Endothelial cell of umbilical vein (primary cell): ENCODE data around the gene N4BP2. TPM values are rescaled to one million over a fixed set of nuclear protein-coding genes. Genes with fewer than 3 reads are reported as not detected.

ENCODE experiments used
- BruUV-seq: library from RNA; stranded (reverse); fragments of 400-500 nt; replicated peaks from 2 replicates; lab custom pipeline; 2021; lab: Mats Ljungman, UMichigan
- CTCF ChIA-PET: fragments of 300-600, 350-600 bp; sonication (Branson Sonifier 250); formaldehyde crosslinking; loops from one replicate; lab custom pipeline; 2021; ENCODE audit warnings: antibody characterized with exemption, inconsistent platforms; lab: Charles Lee
- POLR2A ChIA-PET: fragments of 300-600, 350-600 bp; sonication (Branson Sonifier 250); formaldehyde crosslinking; loops from one replicate; lab custom pipeline; 2021; ENCODE audit warnings: antibody characterized with exemption, inconsistent platforms; lab: Charles Lee
- DNase-seq: peaks from one replicate; pipeline ENCODE4 v3.0.0-alpha.2; 2011; ENCODE audit warnings: low read depth, low spot score
- FAIRE-seq: peaks from 2 replicates; lab custom pipeline; 2011; peaks lifted over from hg19 to GRCh38; lab: Jason Lieb, UNC
- H2AFZ ChIP-seq: 2 replicates; pipeline ENCODE4 v1.6.0; 2012; ENCODE audit warnings: low read depth, low read length, control low read depth, inconsistent platforms
- H3K27ac ChIP-seq: 2 replicates; pipeline ENCODE4 v1.5.1; 2011; ENCODE audit warnings: low read depth, mild to moderate bottlenecking, control low read depth, low read length, moderate library complexity; ENCODE audit not compliant: insufficient read depth
- H3K27me3 ChIP-seq, 2 experiments: 2 replicates each; pipeline versions ENCODE4 v1.6.0 to v1.6.1; 2011; ENCODE audit warnings: low read length in 2 of 2, mixed read lengths in 1 of 2; ENCODE audit not compliant: control insufficient read depth in 2 of 2, insufficient read depth in 2 of 2
- H3K36me3 ChIP-seq, 2 experiments: 2 replicates in 1 of 2; 3 replicates in 1 of 2; pipeline ENCODE4 v1.5.1; 2011; ENCODE audit warnings: low read length in 2 of 2, mild to moderate bottlenecking in 1 of 2, moderate library complexity in 1 of 2; ENCODE audit not compliant: control insufficient read depth in 2 of 2, insufficient read depth in 2 of 2; ENCODE audit errors: extremely low read depth in 1 of 2
- H3K4me1 ChIP-seq: 3 replicates; pipeline ENCODE4 v1.5.1; 2011; ENCODE audit warnings: mild to moderate bottlenecking, low read length; ENCODE audit not compliant: control insufficient read depth, insufficient read depth; ENCODE audit errors: extremely low read depth
- H3K4me2 ChIP-seq: 2 replicates; pipeline ENCODE4 v1.6.1; 2011; ENCODE audit warnings: low read length, control low read depth, mixed read lengths; ENCODE audit not compliant: insufficient read depth
- H3K4me3 ChIP-seq, 3 experiments: fragments of 200-600 bp in 1 of 3; sonication (generic), shearing (Covaris generic) in 1 of 3; replicated peaks in 1 of 3; 2 replicates each; pipeline ENCODE4 v1.5.1; 2011 to 2016; ENCODE audit warnings: control low read depth in 3 of 3, low read length in 3 of 3, mild to moderate bottlenecking in 2 of 3, inconsistent platforms in 1 of 3, low read depth in 1 of 3, moderate library complexity in 1 of 3; ENCODE audit not compliant: insufficient read depth in 1 of 3
- H3K79me2 ChIP-seq: 2 replicates; pipeline ENCODE4 v1.6.0; 2012; ENCODE audit warnings: low read length, inconsistent platforms; ENCODE audit not compliant: control insufficient read depth, insufficient read depth
- H3K9ac ChIP-seq: replicated peaks from 2 replicates; pipeline ENCODE3; 2011; ENCODE audit warnings: low read length, control low read depth; ENCODE audit not compliant: insufficient read depth; ENCODE audit errors: extremely low read depth
- H3K9me1 ChIP-seq: replicated peaks from 3 replicates; pipeline ENCODE4 v1.6.0; 2011; ENCODE audit warnings: mild to moderate bottlenecking, low read length; ENCODE audit not compliant: control insufficient read depth, insufficient read depth; ENCODE audit errors: extremely low read depth
- H3K9me3 ChIP-seq: replicated peaks from 2 replicates; pipeline ENCODE4 v1.5.1; 2012; ENCODE audit warnings: low read length, inconsistent platforms; ENCODE audit not compliant: control insufficient read depth, insufficient read depth
- H4K20me1 ChIP-seq: replicated peaks from 2 replicates; pipeline ENCODE3; 2011; ENCODE audit warnings: mild to moderate bottlenecking, low read length; ENCODE audit not compliant: control insufficient read depth, insufficient read depth; ENCODE audit errors: extremely low read depth
- EZH2 ChIP-seq: IDR thresholded peaks from 2 replicates; pipeline ENCODE4 v1.6.1; 2012; ENCODE audit warnings: borderline replicate concordance, low read depth, mild to moderate bottlenecking, moderate library complexity, low read length, inconsistent platforms; ENCODE audit not compliant: severe bottlenecking
- FOS ChIP-seq: IDR thresholded peaks from 2 replicates; pipeline ENCODE4 v1.6.1; 2011; ENCODE audit warnings: mild to moderate bottlenecking, low read length, moderate library complexity, borderline replicate concordance; ENCODE audit not compliant: insufficient read depth
- GATA2 ChIP-seq: IDR thresholded peaks from 2 replicates; pipeline ENCODE4 v1.7.0; 2011; ENCODE audit warnings: low read depth, mild to moderate bottlenecking, moderate library complexity, mixed read lengths, low read length; ENCODE audit not compliant: insufficient read length, insufficient read depth
- JUN ChIP-seq: IDR thresholded peaks from 2 replicates; pipeline ENCODE4 v1.6.1; 2011; ENCODE audit warnings: borderline replicate concordance, low read depth; ENCODE audit not compliant: insufficient read length, insufficient read depth
- MYC ChIP-seq: IDR thresholded peaks from one replicate; pipeline ENCODE4 v1.6.1; 2011; ENCODE audit warnings: mild to moderate bottlenecking, low read depth, low read length
- POLR2A ChIP-seq: IDR thresholded peaks from 2 replicates; pipeline ENCODE4 v1.6.1; 2012; ENCODE audit warnings: low read depth, mild to moderate bottlenecking, control low read depth, low read length
- POLR2AphosphoS5 ChIP-seq: IDR thresholded peaks from 2 replicates; pipeline ENCODE4 v1.6.1; 2012; ENCODE audit warnings: low read depth, mild to moderate bottlenecking, control low read depth, low read length, moderate library complexity; ENCODE audit not compliant: insufficient read depth
- dilution Hi-C: fragments of 300-500 bp; cut with MboI; formaldehyde crosslinking; loops from one replicate; pipeline ENCODE4 v1.15.0; 2019; ENCODE audit warnings: low sequenced_read_pairs; ENCODE audit not compliant: extremely low pct_ligation_motif_present
- intact Hi-C: fragments of 100-400 bp; cut with micrococcal nuclease; formaldehyde crosslinking; loops from one replicate; pipeline ENCODE4 v1.10.0; 2022
- polyA plus RNA-seq, 4 experiments: library from polyadenylated mRNA; depleted of rRNA in 3 of 4; stranded (reverse) in 3 of 4; unstranded in 1 of 4; fragments of >200 nt; gene quantifications; 2 replicates each; pipeline versions ENCODE4 v1.2.1 to v1.2.3, GENCODE V29; 2011 to 2012; ENCODE audit warnings: missing spikeins in 1 of 4
- total RNA-seq: library from RNA; stranded (reverse); gene quantifications from 2 replicates; pipeline ENCODE4 v1.2.3, GENCODE V29; 2021
- TF ChIP-seq, protein P1 (sequence below), 2 donors: IDR thresholded peaks; 1 replicate in 1 of 2; 2 replicates in 1 of 2; pipeline ENCODE4 v1.5.1; 2011; ENCODE audit warnings: low read length in 2 of 2, mild to moderate bottlenecking in 2 of 2, moderate library complexity in 2 of 2, control low read depth in 1 of 2, inconsistent platforms in 1 of 2, low read depth in 1 of 2; ENCODE audit not compliant: insufficient read depth in 1 of 2; ENCODE audit errors: extremely low read depth in 1 of 2
- TF ChIP-seq, protein P2 (sequence below): IDR thresholded peaks from 2 replicates; pipeline ENCODE4 v1.6.1; 2011; ENCODE audit not compliant: insufficient read depth, insufficient read length

The N4BP2 gene
- total and polyA plus RNA-seq, 2 donors (not counting 3 experiments of a cell fraction or from before 2014, with no cell fraction given), result 0.87 to 6.9 TPM

GRCh38 chr4:40202474-40202873, 145.8 kb downstream of the N4BP2 start:
- Histone ChIP-seq H3K4me1 (no peaks in the 10 kb centered on the region), H3K4me3 (no peak overlapping the region), H3K9me3 (no peaks in the 10 kb centered on the region), H3K9me1 (no peaks in the 10 kb centered on the region), H4K20me1 (no peaks in the 10 kb centered on the region), H3K79me2 (no peaks in the 10 kb centered on the region), H3K27ac (no peak overlapping the region), H3K4me2 (no peak overlapping the region), H3K9ac (no peak overlapping the region), H3K36me3 (no peaks in the 10 kb centered on the region), H3K27me3 (no peaks in the 10 kb centered on the region), H2AFZ (no peak overlapping the region)
- intact Hi-C loops, result no loop called here
- TF ChIP-seq POLR2A, result no peak
- TF ChIP-seq, protein P1, sequence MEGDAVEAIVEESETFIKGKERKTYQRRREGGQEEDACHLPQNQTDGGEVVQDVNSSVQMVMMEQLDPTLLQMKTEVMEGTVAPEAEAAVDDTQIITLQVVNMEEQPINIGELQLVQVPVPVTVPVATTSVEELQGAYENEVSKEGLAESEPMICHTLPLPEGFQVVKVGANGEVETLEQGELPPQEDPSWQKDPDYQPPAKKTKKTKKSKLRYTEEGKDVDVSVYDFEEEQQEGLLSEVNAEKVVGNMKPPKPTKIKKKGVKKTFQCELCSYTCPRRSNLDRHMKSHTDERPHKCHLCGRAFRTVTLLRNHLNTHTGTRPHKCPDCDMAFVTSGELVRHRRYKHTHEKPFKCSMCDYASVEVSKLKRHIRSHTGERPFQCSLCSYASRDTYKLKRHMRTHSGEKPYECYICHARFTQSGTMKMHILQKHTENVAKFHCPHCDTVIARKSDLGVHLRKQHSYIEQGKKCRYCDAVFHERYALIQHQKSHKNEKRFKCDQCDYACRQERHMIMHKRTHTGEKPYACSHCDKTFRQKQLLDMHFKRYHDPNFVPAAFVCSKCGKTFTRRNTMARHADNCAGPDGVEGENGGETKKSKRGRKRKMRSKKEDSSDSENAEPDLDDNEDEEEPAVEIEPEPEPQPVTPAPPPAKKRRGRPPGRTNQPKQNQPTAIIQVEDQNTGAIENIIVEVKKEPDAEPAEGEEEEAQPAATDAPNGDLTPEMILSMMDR (IDR thresholded peaks at IDR 0.05; ENCODE audit: extremely low read depth in 1 of 2, insufficient read depth in 1 of 2, low read depth in 1 of 2, low read length in 2 of 2), result no peak
- no peak for TF ChIP-seq GATA2
- no peak for TF ChIP-seq JUN
- TF ChIP-seq POLR2AphosphoS5, result no peak
- TF ChIP-seq FOS, result no peak
- TF ChIP-seq EZH2, result no peak
- no peak for TF ChIP-seq MYC
- TF ChIP-seq, protein P2, sequence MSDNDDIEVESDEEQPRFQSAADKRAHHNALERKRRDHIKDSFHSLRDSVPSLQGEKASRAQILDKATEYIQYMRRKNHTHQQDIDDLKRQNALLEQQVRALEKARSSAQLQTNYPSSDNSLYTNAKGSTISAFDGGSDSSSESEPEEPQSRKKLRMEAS, result no peak
- FAIRE-seq, result no peak
- no peak for DNase-seq
- no TSS peak for BruUV-seq
- POLR2A ChIA-PET, result no interaction called here
- dilution Hi-C loops, result no loop called here
- CTCF ChIA-PET, result no interaction called here
